Right lobe of liver (tissue), 6 donors: ENCODE data around the gene PRG2. TPM values are rescaled to one million over a fixed set of nuclear protein-coding genes. Genes with fewer than 3 reads are reported as not detected.
A peak's percentile ranks its signal among the peaks of the same experiment; 100 is the strongest.

Experiments used
- ATAC-seq, 4 donors: fragments of 200-7000 bp; cut with Tn5 transposase; one replicate each; pipeline ENCODE4 v1.9.1; 2020; ENCODE audit warnings: mild to moderate bottlenecking in 4 of 4, moderate library complexity in 4 of 4
- DNase-seq, 3 donors: peaks; one replicate each; pipeline ENCODE4 v3.0.0-alpha.2; 2020
- H3K27ac ChIP-seq, 3 donors: fragments of 200-600 bp; one replicate each; pipeline ENCODE4 v1.8.0; 2022
- H3K27me3 ChIP-seq, 2 donors: fragments of 200-600 bp; one replicate each; pipeline ENCODE4 v1.8.0; 2022
- H3K36me3 ChIP-seq, 4 donors: fragments of 200-600 bp; sonication (generic) in 1 of 4; one replicate each; pipeline versions ENCODE4 v1.5.1 to v1.8.0; 2017 to 2022; ENCODE audit warnings: control low read depth in 1 of 4
- H3K4me1 ChIP-seq, 4 donors: fragments of 200-600 bp; sonication (generic) in 1 of 4; one replicate each; pipeline versions ENCODE4 v1.5.1 to v1.8.0; 2017 to 2022; ENCODE audit warnings: control low read depth in 1 of 4
- H3K4me3 ChIP-seq, 3 donors: fragments of 200-600 bp; one replicate each; pipeline ENCODE4 v1.8.0; 2022
- H3K9me3 ChIP-seq, 4 donors: fragments of 200-600 bp; sonication (generic) in 1 of 4; one replicate each; pipeline versions ENCODE4 v1.5.1 to v1.8.0; 2017 to 2022; ENCODE audit warnings: control low read depth in 1 of 4
- CTCF ChIP-seq, 4 donors: fragments of 200-600 bp in 3 of 4; fragments of 450-650 bp in 1 of 4; IDR thresholded peaks; one replicate each; pipeline versions ENCODE4 v1.5.1 to v1.8.0; 2016 to 2022; ENCODE audit warnings: antibody characterized with exemption in 4 of 4, mild to moderate bottlenecking in 2 of 4
- POLR2A ChIP-seq: fragments of 450-650 bp; IDR thresholded peaks from one replicate; pipeline ENCODE4 v1.6.1; 2017; ENCODE audit warnings: antibody characterized with exemption, mild to moderate bottlenecking
- WGBS: methylation state at CpG from one replicate; pipeline ENCODE4 v1.1.6; 2018; ENCODE audit warnings: low coverage, low lambda C conversion rate; ENCODE audit not compliant: insufficient coverage; ENCODE audit errors: missing lambda C conversion rate; 5-methylcytosine and 5-hydroxymethylcytosine counted together
- intact Hi-C, 2 donors: fragments of 100-400 bp; cut with DNase I; formaldehyde crosslinking; loops; one replicate each; pipeline versions ENCODE4 v1.11.2 to v1.14.1; 2022
- total RNA-seq, 6 experiments: library from RNA; depleted of rRNA in 2 of 6; stranded (reverse); fragments of >200 nt in 2 of 6; fragmentation: NEBNext Ultra II Directional in 3 of 6; extraction: Animal tissue kit (Norgen Biotek cat#: 25700) in 3 of 6; gene quantifications; one replicate each; pipeline versions ENCODE4 v1.1.0 to v1.2.4, GENCODE V29; 2016 to 2023
- donor health status: DM: no; HTN: yes; CAD: no.
- donor health status: DM: no; HTN: no; CAD: no.
- donor health status: DM: no; HTN: no; CAD: no.
- donor health status: DM: no; HTN: yes; CAD: no.
- donor health status: DM: no; HTN: yes; CAD: no.

Gene PRG2
- total RNA-seq, 6 experiments from 2014 or later: 0.39 to 1.2 (median 0.86) TPM; not detected in 2

GRCh38 chr11:57422669-57423068 is 32.2 kb upstream of the PRG2 start:
- Histone ChIP-seq H3K27ac (no peak overlapping the region), H3K27me3 (no peaks in the 10 kb centered on the region), H3K36me3 (peaks cover 4 to 47% (median 18%) of the 10 kb centered on the region in 4 donors), H3K4me1 (peaks cover 0 to 51% (median 13%) of the 10 kb centered on the region in 4 donors), H3K9me3 (no peaks in the 10 kb centered on the region), H3K4me3 (no peak overlapping the region)
- TF ChIP-seq CTCF (IDR thresholded peaks at IDR 0.05) (no peak), POLR2A (no peak)
- intact Hi-C loops: no loop called here
- ATAC-seq (no peak), DNase-seq (no peak)
- 73% methylated on average over 4 of the region's 4 CpGs for WGBS

GRCh38 chr11:57421805-57422204 is 31.4 kb upstream of the PRG2 start:
- peaks cover 11 to 56% (median 24%) of the 10 kb centered on the region in 4 donors for H3K36me3 ChIP-seq

GRCh38 chr11:57421066-57421465 is 30.6 kb upstream of the PRG2 start:
- 89% methylated on average over 3 of the region's 4 CpGs for WGBS
- TF ChIP-seq POLR2A: no peak
- TF ChIP-seq CTCF (IDR thresholded peaks at IDR 0.05): no peak
- peaks cover 14 to 63% (median 31%) of the 10 kb centered on the region in 4 donors for H3K36me3 ChIP-seq
- peaks cover 0 to 36% (median 11%) of the 10 kb centered on the region in 4 donors for H3K4me1 ChIP-seq
- DNase-seq (no peak), ATAC-seq (no peak)
- intact Hi-C loops: no loop called here
- H3K27me3 ChIP-seq: no peaks in the 10 kb centered on the region
- no peak overlapping the region for H3K27ac ChIP-seq
- H3K9me3 ChIP-seq: no peaks in the 10 kb centered on the region
- no peak overlapping the region for H3K4me3 ChIP-seq

More at GRCh38 chr11:57421805-57422204, 31.4 kb upstream of the PRG2 start:
- Histone ChIP-seq H3K9me3 (no peaks in the 10 kb centered on the region), H3K27me3 (no peaks in the 10 kb centered on the region), H3K4me1 (peaks cover 0 to 43% (median 12%) of the 10 kb centered on the region in 4 donors), H3K27ac (no peak overlapping the region), H3K4me3 (no peak overlapping the region)
- intact Hi-C loops: no loop called here
- ATAC-seq (no peak), DNase-seq (no peak)
- TF ChIP-seq POLR2A (no peak), CTCF (IDR thresholded peaks at IDR 0.05) (no peak)

GRCh38 chr11:57419146-57419545 is 28.7 kb upstream of the PRG2 start:
- Histone ChIP-seq H3K27me3 (no peaks in the 10 kb centered on the region), H3K36me3 (peaks cover 21 to 82% (median 43%) of the 10 kb centered on the region in 4 donors), H3K27ac (no peak overlapping the region), H3K4me1 (peaks cover 0 to 17% (median 3%) of the 10 kb centered on the region in 4 donors), H3K4me3 (no peak overlapping the region), H3K9me3 (no peaks in the 10 kb centered on the region)
- DNase-seq (no peak), ATAC-seq (peak in 1 of 4 donors; percentile 6)
- intact Hi-C loops: no loop called here
- WGBS: 65% methylated on average over 3 of the region's 3 CpGs
- TF ChIP-seq CTCF (IDR thresholded peaks at IDR 0.05): no peak
- TF ChIP-seq POLR2A: no peak

GRCh38 chr11:57418131-57418530 is 27.7 kb upstream of the PRG2 start:
- no peaks in the 10 kb centered on the region for H3K27me3 ChIP-seq
- peaks cover 29 to 82% (median 45%) of the 10 kb centered on the region in 4 donors for H3K36me3 ChIP-seq
- H3K27ac ChIP-seq: no peak overlapping the region
- no peak for DNase-seq
- H3K4me3 ChIP-seq: no peak overlapping the region
- no peaks in the 10 kb centered on the region for H3K9me3 ChIP-seq
- intact Hi-C loops: no loop called here
- TF ChIP-seq POLR2A: no peak
- no peak for TF ChIP-seq CTCF (IDR thresholded peaks at IDR 0.05)
- H3K4me1 ChIP-seq: peaks cover 0 to 7% (median 0%) of the 10 kb centered on the region in 4 donors
- ATAC-seq: no peak
